Stimulated activated CD8-positive, alpha-beta memory T cell treated with anti-CD3 and anti-CD28 coated beads, Interleukin-7, amount 100 ng/mL, for 4 hours (primary cell): Measurements from ENCODE around the gene PANX1.

Experiments used
- DNase-seq, 2 donors: peaks; one replicate each; pipeline ENCODE4 v3.0.0-alpha.2; 2020; ENCODE audit warnings: low read depth in 2 of 2

The PANX1 gene

DNA sequence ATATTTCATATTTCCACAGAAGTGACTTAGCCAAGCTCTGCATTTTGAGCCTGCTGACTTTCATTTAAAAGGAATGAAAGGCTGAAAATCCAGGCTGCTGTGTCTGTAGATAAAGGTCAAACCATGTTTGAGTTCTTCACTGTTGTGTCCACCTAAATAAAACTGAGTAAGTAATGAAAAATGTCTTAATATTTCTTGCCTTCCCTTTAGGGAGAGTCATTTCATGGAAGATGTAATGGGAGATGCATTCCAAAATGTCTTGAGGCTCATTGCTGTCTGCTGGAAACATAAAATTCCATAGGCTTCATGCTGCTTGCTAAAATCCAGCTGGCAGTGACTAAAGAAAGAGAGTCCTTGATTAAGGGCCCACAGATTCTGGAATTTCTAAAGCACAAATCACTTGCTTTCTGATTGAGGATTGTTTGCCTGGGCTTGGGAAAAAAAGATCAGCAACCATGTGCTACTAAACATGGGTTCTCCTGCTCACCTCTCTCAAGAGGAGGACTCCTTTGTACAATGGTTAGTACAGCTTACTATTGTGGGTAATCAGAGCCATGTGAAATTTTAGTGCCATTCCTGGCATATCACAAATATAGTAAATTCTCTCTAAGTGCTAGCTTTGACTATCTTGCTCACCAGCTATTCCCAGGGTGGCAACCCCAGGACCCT lies 56.9 kb downstream of the PANX1 start:
- no peak for DNase-seq

DNA sequence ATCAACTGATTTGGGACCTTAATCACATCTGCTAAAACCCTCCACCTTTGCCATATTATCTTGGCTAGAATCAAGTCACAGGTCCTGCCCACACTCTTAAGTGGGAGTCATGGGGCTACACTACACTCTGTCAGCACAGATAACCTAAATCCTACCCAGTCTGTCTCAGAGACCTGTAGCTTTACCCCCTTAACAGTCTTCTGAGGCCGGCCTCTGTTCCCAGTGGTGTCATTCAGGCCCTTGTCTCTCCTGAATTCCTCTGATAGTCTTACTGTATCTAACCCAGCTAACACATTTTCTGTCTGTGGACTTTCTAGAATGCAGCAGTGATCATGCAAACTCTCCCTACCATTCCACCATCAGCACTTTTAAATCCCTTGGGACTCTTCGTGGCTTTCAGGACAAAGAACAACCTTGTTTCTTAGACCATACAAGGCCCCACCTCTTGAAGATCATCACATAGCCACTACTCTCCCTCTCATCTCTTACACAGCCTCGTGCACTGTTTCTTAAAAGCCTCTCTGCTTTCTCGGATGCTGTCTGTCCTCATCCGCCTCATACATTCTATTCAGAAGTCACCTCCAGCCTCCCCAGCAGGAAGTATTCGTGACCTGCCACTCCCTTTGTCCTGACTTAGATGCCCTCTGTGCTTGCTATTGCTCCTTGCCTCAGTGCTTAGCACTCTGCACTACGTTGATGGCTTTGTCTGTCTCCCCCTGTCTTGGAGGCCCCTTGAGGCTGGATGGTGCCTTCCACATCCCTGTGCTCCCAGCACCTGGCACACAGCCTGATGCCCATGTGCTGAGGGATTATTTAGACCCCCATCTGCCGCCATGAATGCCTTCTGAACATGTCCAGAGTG lies 57.9 kb downstream of the PANX1 start:
- no peak for DNase-seq

DNA sequence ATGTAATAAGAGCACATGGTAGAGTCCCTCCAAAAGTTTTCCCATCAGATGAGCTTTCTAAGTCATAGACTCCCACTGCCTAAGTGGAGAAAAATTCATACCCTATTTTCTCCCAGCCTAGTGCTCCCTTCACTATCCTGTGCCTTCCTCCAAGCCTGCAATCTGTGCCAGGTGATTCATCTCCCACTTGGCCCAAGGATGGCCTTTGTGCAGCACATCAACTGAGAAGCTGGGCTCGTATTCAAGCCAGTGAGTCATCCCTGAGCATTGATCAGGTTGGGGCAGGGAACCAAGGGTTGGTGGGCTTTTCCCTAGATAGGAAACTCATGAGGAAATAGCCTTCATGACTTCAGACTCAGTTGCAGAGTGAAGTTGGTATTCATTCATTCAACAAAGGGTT lies 64.6 kb downstream of the PANX1 start:
- no peak for DNase-seq

DNA sequence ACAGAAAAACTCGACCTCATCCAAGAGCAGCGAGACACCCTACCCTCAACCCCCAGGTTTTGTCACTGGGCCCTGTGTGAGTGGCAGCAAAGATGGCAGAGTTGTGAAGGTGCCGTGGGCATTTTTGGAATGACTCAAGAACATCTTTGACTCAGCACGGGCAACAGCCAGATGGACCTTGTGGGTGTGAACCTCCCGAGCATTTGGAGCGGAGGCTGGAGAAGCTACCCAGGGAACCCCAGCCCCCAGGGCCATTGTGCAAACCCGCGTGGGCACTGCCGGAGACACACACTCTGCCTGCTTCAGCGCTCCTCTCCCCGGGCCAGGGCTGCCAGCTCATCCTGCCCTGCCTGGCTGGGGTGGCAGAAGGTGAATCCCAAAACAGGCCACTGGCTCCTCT lies 66.1 kb downstream of the PANX1 start:
- DNase-seq, result no peak

DNA sequence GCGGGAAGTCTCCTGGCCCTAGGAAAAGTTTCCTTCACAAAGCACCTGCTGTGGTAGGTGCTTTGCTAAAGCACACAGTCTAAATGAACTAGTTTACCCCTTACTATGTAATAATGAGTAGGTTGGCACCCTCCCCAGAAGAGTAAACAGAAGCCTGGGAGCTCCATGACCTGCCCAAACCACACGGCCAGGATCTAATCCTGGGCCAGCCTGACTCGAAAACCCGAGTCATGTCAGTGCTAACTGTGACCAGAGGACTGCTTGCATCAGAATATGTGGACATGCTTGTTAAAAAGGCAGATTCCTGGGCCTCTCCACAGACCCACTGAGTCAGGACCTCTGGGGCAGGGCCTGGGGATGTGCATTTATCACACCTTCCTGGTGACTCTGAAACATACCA lies 67.7 kb downstream of the PANX1 start:
- DNase-seq, result no peak

DNA sequence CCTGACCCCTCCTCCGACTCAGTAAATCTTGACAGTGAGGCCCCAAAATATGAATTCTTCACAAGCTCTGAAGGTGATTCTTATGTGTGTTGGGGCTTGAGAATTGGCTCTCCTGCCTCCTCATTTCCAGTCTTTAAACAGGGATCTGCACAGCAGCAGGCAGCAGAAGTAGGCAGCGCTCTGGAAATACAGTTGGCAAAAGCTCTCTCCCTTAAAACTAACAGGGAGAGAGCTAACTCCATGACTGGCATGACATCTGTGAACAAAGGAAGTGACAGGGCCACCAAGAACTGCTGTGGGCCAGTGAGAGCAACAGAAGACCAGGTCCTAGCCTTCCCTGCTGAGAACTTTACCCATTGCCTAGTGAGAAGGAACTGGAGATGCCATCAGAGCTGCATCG lies 70.1 kb downstream of the PANX1 start:
- no peak for DNase-seq

DNA sequence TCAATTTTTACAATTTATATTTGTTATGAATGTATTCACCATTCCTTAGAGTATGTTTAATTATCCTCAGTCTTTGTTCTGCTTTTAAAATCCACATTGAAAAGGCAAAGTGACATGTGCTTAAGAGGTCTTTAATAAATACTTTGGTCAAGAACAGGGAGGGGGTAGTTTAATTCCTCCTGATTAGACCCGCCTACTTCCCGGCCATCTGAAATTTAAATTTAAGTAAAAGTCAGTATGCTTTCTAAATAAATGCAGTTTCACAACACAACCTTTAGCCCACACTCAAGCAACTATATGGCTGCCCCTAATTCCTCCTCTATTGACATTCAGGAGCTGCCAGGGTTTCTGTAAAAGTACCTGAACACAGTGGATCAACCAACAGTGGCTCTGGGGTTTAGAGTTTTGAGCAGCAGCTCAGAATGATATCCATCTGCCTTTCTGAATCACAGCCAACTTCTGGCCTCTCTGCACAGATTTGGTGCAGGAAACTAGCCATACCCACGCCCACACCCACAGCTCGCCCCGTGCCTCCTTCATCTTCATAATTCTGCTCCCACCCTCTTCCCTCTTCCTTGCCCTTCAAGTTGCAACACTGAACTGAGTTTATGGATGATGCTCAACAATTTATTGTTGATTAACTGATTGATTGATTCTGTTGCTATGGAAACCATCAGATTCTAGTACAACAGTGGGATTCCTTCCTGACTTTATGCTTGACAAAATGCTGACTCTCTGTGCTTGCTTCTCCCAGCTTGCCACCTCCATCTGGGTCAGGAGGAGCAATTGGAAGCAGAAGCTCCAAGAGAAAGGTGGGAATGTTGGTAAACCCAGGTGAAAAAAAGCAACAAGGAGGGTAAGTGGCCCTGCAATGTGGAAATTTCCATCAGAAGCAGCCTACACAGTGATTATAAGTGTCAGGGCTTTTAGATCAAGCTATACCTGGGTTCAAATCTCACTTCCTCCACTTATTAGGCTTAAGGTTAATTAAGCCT lies 70.8 kb downstream of the PANX1 start:
- no peak for DNase-seq

DNA sequence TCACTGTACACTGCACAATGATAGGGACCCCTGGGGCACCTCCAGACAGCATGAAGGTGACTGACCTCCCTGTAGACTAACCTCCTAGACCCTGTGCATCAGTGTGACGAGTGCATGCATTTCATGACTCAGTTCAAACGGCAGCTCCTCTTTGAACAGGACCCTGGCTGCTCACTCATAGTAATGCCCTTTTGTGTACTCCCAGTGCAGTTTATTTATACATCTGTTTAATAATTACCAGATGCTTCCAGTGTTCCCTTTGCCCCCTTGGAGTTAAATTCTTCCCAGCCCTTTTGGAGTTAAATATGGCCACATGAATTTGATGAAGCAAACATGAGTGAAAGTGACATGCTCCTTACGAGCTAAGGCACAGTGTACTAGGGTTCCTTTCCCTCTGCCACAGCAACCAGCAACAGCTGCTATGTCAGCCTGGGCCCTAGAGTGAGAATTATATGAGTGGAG lies 72.4 kb downstream of the PANX1 start:
- DNase-seq, result no peak

DNA sequence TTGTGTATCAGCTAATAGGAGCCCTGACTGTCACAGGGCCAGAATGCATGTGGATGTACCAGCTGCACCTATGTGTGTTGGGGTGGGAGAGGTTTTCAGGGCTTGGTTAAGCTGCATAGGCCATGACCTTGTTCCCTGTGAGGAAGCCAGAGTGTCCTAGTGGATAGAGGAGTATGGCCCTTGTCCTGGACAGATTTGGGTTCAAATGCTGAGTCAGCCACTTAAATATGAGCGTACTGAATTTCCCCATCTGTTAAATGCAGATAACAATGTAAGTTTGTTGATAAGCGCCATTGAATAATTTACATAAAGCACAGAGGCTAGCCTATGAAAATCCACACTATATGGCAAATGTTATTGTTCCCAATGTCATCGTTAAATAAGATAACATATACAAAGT lies 74.4 kb downstream of the PANX1 start:
- no peak for DNase-seq

DNA sequence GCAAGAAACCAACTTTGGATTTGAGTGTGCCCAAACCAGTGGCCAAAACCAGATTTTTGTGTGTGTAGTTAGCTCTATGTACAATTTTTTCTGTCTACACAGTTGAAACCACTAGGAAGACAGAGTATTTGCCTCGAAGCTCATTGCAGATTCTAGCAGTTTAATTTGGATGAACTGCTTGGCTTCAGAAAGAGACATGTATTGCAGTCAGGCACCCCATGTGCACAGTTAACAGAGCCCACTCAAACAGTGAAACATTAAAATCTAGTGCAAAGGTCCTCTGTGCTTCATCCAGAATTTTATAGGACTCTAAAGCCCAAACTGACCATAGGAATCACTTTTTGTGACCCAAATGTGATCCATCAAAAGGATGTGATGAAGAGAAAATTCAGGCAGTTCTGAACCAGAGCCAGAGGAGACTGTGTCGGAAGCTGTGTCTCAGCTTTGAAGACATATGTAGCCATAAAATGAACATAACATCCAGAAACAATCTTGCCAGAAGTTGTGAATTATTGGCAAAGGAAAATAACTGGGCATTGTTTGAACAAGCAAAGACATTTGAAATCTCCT lies 82.7 kb downstream of the PANX1 start:
- no peak for DNase-seq

DNA sequence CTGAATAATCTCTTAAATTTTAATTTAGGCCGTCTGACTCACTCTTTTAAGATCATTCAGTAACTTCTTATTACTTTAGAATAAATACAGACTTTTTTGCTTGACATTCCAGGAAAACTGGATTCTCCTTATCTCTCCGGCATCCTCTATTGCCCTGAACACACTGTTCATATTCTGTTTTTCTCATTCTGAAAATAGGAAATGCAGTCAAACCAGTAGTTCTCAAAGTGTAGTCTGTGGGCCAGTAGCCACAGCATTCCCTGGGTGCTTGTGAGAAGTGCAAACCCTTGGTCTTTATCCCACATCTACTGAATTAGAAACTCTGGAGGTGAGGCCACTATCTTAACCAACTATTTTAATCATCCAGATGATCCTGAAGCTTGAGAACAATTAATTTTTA lies 84.3 kb downstream of the PANX1 start:
- DNase-seq, result no peak

DNA sequence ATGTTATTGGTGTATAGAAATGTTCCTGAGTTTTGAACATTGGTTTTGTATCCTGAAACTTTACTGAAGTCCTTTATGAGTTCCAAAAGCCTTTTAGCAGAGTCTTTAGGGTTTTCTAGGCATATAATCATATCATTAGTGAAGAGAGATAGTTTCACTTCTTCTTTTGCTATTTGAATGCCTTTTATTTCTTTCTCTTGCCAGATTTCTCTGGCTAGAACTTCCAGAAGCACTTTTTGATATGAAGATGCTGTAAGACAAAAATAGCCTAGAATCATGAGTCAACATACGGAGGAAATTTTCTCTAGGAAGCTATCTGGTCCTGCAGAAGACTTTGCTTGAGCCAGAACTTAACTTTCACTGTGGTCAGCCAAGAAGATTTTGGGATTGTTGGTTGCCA lies 89.1 kb downstream of the PANX1 start:
- no peak for DNase-seq

DNA sequence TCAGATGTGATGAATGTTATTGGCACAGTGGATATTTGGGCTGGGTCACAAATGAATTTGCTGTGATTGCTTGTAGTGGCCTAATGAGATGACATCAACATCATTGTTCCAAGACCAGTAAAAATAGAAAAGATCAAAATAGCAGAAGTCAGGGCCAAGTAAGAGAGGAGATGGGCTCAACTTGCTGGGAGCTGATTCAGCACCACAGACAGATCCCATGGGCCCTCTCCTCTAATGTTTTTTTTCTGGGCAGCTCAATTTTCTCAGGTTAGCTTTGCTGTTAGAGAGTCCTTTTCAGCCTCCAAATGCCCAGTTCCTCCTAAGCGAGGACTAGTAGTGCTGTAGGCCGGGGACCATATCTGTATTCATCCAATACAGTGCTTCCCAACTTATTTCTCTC lies 89.7 kb downstream of the PANX1 start:
- no peak for DNase-seq

DNA sequence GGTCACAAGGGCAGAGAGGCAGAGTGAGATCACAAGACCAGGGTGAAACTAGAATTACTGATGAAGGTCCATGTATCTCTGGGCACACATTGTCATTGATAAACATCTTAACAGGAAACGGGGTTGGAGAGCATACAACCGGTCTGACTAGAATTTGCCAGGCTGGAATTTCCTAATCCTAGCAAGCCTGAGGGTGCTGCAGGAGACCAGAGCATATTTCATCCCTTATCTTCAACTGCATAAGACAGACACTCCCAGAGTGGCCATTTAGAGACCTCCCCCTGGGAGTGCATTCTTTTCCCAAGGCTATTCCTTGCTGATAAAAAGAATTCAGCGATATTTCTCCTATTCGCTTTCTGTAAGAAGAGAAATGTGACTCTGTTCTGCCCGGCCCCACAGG lies 91.1 kb downstream of the PANX1 start:
- DNase-seq, result no peak

DNA sequence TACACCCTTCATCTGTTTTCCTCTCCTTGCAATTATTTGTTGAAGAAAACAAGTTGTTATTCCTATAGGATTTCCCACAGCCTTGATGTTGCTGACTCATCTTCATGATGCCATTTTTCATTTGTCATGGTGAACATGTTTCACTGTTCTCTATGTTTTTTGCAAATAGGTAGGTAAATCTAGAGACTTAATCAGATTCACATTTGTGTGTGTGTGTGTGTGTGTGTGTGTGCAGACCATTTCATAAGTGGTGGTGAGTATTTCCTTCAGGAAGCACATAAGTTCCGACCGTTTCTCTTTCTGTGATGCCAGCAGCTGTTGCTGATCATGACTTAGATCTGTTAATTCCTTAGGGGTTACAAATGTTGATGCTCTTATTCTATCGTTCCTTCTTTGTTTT lies 95.4 kb downstream of the PANX1 start:
- DNase-seq, result no peak
